HG02610 (cell line): ENCODE measurements around the gene ARL1.
A peak's percentile ranks its signal among the peaks of the same experiment; 100 is the strongest.
"Not testable (repeated sequence)": the region's sequence is repeated elsewhere in the genome, so short reads cannot be mapped to it uniquely, and the experiment has no call there.

Source experiments
- ATAC-seq: cut with Tn5 transposase; IDR thresholded peaks from one replicate; pipeline ENCODE4 v1.9.1; 2021; ENCODE audit warnings: mild to moderate bottlenecking, moderate library complexity; ENCODE audit not compliant: unreplicated experiment

ARL1 gene

DNA sequence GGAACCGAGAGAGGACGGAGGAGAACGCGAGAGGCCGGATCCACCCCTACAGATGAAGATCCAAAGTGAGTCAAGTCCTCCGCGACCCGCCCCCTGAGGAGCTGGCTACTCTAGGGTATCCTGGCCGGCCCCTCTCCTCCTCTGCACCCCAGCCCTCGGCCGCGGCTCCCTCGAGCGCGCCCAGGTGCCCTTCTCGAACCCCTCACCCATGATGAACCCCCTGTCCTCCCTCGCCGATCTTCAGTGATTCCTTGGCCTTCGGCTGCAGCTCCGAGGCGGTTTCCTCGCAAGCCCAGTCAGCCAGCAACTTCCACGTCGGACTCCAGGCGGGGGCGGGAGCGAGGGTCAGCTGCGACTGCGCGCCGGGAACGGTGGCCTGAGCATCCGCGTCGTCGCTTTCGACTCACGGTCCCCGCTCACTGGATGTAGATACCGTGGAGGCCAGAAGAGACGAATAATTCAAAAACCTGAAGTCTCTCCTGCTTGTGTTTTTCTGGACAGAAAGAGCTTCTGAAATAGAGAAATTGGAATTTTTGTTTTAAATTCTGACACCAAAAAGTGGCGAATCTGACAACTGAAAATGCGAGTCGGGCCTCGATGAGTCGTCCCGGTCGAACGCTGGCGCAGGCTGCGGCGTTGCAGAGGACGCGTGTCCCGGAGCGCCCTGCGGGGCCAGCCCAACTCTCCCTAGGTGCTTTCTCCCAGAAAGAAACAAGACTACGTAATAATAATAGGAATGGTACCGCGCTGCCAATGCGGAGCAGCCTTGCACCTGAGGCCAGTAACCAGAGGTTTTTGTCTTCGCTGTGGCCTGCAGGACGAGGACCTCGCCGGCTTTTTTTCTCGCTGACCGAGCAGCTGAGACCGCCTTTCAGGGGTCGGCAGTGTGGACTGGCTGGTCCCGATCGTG is at the start of gene ARL1:
ARL1 (minus strand) TSS at position 337 of the 910 bp plus-strand sequence; CDS start at position 210, 127 bp downstream.
- ATAC-seq: peak; percentile 86

DNA sequence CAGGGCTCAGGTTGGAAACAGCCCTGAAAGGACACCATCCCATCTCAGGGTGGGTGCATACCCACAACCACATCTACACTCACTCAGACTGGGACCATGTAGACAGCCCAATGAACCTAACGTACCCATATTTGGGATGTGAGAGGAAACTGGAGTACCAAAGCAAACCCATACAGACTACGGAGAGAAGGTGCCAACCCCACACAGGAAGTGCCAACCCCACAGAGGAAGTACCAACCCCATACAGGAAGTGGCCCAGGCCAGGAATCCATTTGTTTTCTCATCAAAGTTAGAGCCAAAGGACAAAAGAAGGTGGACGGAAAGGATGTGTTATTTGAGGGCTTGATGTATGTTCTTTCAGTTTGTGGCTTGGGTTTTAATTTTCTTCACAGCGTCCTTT is 48.1 kb upstream of the ARL1 start:
- ATAC-seq: no peak

DNA sequence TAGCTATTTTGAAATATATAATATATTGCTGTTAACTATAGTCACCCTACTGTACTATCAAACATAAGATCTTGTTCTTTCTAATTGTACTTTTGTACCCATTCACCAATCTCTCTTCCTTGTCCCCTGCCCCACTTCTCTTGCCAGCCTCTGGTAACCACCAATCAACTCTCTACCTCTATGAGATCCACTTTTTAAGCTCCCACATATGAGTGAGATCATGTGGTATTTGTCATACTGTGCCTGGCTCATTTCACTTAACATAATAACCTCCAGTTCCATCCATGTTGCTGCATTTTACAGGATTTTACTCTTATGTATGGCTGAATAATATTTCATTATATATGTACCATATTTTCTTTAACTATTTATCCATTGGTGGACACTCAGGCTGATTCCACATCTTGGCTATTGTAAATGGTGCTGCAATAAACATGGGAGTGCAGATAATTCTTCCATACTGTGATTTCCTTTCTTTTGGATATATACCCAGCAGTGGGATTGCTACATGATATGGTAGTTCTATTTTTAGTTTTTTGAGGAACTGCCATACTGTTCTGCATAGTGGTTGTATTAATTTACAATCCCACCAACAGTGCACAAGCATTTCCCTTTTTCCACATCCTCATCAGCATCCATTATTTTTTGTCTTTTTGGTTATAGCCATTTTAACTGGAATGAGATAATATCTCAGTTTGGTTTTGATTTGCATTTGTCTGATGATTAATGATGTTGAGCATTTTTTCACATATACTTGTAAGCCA is 34.1 kb upstream of the ARL1 start:
- ATAC-seq: no peak

DNA sequence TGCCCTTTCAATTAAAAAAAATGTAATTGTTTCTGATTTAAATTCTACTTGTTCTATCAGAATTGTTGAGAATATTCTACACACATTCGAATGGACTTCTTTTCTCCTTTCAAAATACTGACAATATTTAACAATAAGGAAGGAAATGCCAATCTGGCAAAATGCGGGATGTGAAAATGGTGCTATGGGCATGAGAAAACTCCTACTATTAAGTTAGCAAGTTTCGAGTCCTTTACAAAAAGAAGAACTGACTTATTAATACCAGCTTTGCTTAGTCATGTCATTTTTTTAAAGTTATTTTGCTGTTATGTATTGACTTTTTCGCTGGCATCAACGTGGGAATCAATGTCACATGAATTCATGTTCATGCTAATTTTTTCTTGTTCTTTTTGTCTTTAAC is 31.7 kb upstream of the ARL1 start:
- no peak for ATAC-seq

DNA sequence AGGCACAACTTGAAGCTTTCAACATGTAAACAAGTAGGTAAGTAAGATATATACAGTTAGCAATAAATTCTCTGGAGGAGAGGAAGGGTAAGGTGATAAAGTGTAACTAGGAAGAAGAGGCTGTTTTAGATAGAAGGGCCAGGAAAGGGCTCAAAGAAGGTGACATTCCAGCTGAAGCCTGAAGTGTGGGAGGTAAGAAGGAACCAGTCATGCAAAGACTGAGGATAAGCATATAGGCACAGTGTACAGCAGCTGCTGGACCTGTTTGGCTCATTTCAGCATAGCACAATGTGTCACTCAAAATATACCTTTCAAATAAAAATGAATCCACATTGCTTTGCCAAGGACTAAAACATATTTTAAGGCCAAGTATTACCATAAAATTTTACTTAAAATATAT is 28.6 kb upstream of the ARL1 start:
- ATAC-seq: no peak

DNA sequence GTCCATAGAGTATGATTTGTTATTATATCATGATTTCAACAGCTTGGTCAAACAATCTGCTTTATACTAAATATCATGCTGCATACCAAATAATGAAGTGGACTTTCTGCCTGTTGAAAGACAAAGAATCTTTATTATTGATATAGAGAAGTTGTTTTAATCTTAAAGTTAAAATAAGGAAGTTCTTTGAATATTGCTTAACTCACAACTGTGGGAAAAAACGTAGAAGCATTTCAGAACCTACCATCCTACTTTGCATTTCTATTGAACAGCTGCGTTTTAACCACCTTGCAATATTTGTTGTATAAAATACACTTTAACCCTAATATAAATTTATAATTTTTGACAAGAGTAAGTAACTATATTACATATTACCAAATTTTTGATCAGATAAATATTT is 22.9 kb upstream of the ARL1 start:
- no peak for ATAC-seq

DNA sequence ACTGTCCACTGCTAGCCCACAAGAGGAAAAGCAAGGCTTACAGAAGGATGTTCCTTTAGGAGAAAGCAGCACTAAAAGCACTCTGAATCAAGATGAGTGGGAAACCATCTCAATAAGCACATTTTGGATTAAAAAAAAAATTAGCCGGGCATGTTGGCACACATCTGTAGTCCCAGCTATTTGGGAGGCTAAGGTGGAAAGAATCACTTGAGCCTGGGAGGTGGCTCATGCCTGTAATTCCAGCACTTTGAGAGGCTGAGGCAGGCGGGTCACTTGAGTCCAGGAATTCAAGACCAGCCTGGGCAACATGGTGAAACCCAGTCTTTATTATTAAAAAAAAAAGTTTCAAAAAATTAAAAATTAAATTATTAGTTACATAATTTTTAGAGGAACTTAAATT is 17.0 kb upstream of the ARL1 start:
- ATAC-seq: no peak

DNA sequence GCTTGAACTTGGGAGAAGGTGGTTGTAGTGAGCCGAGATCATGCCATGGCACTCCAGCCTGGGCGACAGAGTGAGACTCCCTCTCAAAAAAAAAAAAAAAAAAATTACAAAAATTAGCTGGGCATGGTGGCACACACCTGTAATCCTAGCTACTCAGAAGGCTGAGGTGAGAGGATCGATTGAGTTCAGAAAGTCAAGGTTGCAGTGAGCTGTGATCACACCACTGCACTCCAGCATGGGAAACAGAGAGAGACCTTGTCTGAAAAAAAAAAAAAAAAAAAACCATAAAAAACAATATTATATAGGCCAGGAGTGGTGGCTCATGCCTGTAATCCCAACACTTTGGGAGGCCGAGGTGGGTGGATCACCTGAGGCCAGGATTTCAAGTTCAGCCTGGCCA is 14.5 kb upstream of the ARL1 start:
- ATAC-seq: not testable (repeated sequence)

DNA sequence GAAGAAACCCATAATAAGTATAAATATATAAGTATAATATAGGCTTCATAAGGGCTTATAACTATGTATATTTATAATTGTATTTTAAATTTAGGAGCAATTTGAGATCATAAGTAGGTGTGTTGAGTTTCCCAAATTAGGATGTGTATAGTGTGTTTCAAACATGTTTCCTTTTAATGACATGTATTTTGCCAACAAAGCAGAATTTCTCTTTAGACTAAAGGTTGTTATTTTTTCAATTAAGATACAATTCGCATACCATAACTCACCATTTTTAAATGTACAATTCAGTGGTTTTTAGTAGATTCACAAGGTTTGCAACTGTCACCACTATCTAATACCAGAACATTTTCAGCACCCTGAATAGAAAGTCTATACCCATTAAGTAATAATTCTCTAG is 7.7 kb upstream of the ARL1 start:
- no peak for ATAC-seq

DNA sequence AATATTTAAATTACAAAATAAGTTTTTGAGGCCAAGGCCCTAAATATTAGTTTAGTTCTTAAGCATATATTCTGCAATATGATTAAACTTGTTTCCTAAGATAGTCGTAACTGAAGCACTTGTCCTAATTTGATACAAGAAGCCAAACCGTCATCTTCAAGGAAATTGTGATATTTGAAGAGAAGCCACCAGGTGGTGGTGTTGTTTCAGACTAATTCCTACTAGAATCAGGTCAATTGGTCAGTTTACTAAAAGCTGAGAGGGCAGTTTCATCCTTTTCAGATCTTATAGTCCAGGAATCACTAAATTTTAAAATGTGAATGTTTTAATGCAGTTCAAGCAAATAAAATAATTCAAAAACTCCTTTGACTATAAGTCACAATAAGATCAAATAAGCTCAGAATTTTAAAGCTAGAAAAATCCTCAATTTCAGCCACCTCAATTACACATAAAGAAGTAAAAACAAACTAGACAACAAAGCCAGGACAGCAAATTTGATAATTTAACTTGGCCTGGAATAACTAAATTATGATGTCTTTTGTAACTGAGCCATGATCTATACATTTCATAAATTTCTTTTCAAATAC is 7.1 kb upstream of the ARL1 start:
- ATAC-seq: no peak

DNA sequence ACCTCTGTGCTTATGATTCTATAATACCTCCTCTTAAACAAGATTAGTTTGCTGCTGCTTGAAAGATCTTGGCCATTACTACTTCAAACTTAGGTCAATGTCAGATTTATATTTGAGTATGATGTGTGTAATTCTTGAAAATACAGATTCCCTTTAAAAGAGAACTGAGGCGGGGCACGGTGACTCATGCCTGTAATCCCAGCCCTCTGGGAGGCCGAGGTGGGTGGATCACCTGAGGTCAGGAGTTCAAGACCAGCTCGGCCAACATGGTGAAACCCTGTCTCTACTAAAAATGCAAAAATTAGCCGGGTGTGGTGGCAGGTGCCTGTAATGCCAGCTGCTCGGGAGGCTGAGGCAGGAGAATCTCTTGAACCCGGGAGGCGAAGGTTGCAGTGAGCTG is 2.6 kb upstream of the ARL1 start:
- not testable (repeated sequence) for ATAC-seq

DNA sequence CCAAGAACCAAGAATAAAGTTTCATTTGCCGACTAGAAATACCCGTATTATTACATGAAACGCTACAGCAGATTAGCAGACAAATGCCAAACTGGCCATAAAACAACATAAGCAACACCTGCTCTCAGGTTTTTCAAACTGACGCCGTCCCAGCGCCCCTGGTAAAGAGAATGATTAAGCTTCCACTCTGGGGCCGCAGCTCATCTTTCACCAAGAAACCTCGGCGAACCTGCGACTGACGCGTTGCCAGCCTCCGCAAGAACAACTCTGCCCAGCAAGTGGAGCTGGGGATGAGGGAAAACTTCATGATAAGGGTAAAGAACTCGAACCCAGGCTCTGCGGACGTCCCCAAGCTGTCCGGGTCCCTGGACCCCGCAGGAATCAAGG is 530 bp downstream of the ARL1 start:
- ATAC-seq: peak; percentile 12

DNA sequence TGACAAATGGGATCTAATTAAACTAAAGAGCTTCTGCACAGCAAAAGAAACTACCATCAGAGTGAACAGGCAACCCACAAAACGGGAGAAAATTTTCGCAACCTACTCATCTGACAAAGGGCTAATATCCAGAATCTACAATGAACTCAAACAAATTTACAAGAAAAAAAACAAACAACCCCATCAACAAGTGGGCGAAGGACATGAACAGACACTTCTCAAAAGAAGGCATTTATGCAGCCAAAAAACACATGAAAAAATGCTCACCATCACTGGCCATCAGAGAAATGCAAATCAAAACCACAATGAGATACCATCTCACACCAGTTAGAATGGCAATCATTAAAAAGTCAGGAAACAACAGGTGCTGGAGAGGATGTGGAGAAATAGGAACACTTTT is 16.4 kb downstream of the ARL1 start:
- ATAC-seq: not testable (repeated sequence)

DNA sequence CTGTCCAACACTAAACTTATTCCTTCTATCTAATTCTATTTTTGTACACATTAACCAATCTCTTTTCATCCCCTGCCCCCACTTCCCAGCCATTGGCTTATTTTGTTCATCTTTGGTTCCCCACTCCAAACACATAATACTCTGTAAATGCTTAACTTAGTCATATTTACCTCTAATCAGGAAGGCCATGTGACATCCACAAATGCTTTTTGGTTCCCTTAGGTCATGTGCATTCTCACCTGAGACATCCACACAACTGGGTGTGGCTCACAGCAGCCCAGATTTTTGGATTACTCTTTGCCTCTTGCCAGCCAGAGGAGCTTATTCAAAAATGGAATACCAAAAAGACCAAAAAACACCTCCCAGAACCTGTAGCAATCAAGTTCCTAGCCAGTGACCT is 28.4 kb downstream of the ARL1 start:
- no peak for ATAC-seq

DNA sequence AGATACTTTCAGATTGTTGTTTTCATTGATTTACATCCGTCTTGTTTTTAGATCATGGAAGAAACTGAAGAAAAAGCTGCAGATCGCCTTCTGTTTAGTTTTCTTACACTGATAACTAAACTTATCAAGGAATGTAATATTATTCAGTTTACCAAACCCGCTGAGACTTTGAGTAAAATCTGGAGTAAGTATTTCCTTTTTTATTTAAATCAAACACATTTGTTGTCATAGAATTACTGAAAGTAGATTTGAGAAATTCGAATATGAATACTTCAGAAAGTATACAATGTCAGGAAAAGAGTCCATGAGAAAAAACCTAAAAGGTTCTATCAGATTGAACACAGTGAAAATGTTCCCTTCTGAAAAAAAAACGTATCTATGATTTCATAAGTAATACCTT is 32.0 kb downstream of the ARL1 start:
- no peak for ATAC-seq

DNA sequence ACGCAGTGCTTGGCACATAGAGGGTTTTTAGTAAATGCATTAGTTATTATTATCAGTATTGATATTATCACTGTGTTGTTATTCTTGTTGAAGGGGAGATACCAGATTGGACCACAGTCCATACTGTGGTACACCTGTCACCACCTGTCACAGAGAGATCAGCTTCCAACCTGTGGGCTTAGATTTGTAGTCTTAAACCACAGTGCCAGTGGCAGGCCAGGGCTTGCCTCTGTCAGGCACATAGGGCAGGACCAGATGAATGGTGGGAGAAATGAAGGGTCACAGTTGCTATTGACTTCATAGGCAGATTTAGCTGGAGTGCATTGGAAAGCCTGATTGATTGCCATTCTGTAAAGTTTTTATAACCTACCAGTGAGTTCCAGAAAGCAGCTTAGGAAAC is 35.1 kb downstream of the ARL1 start:
- no peak for ATAC-seq

DNA sequence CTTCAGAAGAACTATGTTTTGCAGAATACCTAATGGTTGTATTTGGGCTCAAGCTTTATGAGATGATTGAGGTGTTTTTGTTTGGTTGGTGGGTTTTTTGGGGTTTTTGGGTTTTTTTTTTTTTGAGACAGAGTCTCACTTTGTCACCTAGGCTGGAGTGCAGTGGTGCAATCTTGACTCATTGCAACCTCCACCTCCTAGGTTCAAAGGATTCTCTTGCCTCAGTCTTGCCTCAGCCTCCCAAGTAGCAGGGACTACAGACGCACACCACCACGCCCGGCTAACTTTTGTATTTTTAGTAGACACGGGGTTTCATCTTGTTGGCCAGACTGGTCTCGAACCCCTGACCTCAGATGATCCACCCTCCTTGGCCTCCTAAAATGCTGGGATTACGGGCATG is 39.6 kb downstream of the ARL1 start:
- ATAC-seq: no peak

DNA sequence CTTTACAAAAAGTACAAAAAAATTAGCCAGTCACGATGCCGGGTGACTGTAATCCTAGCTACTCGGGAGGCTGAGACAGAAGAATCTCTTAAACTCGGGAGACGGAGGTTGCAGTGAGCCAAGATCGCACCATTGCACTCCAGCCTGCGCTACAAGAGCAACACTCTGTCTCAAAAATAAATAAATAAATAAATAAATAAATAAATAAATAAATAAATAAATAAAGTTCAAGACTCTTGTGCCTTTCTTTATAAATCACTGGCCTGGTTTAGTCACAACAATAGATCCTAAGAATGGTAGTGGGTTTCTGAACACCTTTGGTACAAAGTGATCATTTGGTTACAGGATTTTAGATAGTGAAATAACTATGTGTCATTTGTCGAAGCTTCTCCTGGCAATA is 46.1 kb downstream of the ARL1 start:
- ATAC-seq: no peak

DNA sequence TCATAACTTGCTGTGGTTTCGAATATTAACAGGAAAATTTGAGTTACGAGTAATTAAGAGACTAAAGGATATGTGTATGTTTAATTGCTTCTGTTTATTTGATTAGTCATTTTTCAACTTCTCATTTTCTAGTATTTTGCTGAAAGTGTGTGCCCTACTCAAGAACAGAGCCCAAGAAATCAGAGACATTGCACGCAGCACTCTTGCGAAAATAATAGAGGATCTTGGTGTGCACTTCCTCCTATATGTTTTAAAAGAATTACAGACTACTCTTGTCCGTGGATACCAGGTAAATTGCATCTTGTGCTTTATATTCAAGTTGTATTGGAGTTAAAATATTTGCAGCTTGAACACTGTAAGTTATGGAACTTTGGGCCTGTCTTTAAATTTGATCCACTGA is 50.8 kb downstream of the ARL1 start:
- ATAC-seq: no peak

DNA sequence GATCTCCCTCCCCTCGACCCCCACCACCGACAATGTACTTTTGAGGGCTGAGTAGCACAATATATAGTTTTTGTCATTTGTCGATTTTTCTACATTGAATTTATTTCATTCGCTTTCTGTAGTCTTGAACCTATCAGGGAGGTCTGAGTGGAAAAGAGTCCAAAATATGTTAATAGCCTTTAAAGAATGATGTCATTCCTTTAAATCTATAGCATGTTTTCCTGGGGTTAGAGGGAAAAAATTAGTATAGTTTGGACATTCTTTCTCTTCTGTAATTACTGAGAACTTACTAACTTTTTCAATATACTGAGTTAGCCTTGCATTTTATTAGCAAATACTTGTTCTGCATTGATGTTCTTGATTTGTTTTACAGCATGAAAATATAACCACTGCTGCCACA is 55.9 kb downstream of the ARL1 start:
- ATAC-seq: no peak

DNA sequence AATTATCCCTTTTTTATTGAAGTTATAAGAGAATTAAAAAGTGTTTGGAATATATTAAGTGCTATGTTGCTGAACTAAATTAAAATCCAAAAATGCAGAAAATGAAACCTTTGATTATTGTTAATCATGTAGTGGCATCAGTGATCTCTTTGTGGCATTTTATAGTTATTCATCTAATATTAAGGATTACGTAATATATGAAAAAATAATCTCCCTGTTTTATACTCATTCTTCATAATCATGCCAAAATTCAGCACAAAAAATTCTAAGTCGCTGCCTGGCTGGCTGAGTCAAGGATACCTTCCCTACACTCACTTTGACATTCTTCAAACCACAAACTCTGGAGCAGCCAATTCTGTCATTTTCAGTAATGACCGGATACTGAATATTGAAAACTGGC is 63.7 kb downstream of the ARL1 start:
- no peak for ATAC-seq
